NCI-H524 treated with DMSO at 0.1 percent for 48 hours (cell line): ENCODE measurements around the gene ADM.

Experiments used
- DNase-seq: peaks from one replicate; lab custom pipeline; 2025; lab: John Stamatoyannopoulos, UW

ADM gene

DNA sequence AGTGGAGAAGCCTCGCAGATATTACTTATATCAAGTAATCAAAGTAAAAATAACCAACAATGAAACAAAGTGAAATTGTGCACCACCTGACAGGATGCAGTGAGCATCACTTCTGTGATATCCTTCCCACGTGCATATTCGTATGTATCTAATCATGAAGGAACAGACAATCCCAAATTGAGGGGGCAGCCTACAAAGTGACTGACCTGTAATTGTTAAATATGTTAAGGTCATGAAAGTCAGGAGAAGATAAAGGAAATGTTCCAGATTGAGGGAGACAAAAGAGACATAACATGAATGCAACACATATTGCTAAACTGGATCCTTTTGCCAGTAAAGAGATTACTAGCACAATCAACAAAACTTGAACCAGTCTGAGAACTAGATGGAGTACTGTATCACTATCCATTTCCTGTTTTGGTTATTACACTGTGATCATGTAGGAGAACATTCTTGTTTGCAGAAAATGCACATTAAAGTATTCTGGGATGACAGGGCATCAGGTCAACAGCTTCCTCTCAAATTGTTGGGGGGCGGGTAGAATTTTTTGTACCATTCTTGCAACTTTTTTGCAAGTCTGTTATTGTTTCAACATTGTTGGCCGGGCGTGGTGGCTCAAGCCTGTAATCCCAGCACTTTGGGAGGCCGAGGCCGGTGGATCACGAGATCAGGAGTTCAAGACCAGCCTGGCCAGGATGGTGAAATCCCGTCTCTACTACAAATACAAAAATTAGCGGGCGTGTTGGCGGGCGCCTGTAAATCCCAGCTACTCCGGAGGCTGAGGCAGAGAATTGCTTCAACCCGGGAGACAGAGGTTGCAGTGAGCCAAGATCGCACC, 12.9 kb upstream of the ADM start:
- no peak for DNase-seq

DNA sequence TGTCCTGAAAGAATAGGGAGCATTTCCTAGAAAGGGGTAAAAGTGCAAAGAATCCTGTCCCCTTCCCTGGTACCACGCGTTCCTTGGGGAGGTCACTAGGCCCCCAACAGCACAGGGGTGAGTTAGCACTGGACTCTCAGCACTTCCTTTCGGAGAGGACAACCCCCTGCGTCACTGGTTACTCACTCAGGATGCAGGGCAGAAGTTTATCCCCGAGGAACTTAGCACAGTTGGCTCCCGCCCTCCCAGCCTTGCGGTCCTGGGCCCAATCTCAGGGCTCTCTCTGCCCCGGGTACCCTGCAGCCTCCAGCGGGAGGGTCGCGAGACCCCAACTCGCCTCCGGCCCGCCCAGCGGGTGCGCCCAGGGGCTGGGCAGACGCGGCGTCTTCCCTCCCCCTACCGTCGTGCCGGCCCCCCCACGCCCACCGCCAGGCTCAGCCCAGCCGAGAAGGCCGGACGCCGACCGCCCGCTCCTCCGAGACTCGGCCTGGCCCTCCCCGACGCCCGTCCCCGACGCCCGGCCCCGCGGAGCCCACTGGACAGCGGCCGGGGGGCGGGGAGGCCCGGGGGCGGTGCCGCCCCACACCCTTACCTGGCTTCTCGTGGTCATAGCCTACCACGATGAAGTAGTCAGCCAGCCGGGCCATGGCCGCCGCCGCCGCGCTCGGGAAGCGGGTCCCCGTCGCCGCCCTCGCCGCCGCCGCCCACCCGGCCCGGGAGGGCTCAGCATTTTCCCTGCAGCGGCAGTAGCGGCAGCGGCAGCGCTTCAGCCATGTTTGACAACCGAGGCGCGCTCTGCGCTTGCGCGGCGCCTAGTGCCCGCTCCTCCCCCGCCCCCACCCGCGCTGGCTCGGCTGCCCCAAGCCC, 11.2 kb upstream of the ADM start, which contains the start of gene SBF2:
TSS of gene SBF2 (minus strand) at position 797 of the 867 bp plus-strand sequence. CDS start at position 647, 150 bp downstream.
- DNase-seq: no peak

DNA sequence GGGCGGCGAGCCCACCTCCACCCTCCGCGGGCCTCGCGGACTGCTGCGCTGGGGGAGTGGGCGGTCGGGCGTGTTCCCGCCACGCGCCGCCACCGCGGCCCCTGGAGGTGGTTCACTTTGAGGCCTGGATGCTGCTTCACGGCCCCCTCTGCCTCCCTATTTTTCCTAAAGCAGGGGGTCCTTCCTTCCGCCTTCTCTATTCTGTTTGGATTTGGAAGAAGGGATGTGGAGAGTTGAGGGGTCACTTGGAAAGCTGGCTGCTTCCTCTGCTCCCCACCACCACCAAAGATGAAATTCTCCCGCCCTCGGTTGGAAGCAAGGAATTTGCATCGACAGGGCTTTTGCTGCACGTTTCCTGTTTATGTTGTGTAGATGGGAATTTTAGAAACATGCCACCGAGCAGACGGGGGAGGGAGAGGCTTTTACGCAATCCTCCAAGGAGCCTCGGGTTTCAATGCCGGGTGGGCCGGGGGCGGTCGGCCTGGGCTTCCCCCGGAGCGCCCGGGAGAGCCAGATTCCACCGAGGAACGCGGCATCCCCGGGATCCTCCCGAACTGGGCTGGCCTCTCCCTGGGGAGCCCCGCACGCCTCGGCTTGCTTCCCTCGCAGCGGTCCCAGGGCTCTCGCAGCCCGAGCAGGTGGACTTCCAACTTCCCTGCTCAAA, 10.5 kb upstream of the ADM start:
- no peak for DNase-seq

DNA sequence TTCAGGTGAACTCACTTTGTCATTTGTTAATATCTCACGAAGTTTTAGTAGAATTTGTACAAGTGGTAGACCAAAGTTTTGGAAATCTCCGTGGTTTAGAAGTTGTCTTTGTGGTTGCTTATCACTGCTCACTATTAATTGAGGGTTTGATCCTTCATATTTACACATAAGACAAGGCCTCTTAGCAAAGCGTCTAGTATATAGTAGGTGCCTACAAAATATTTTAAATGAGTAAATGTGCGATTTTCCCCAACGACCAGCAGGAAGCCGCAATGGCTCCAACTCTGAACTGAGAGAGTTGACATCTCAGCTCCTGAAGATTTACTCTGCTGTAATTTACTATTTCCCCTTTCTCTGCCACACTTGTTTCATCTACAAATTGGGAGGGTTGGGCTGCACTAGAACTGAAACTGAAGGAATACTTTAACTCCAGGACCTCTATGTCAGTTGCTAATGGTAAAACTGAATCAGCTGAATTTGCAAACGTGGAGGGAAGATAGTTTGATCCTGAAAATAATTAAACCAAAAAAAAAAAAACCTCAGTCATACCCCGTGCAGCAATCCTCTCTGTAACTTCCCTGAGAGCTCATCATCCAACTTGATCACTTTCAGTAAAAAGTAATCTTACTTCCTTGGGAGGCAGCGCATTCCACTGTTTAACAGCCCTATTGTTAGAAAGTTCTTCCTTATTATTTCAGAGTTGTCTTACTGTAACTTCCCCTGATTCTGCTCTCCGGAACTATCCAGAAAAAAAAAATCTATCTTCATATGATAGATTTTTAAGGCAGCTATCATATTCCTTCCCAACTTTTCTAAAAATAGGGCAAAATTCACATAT, 9.6 kb upstream of the ADM start:
- no peak for DNase-seq

DNA sequence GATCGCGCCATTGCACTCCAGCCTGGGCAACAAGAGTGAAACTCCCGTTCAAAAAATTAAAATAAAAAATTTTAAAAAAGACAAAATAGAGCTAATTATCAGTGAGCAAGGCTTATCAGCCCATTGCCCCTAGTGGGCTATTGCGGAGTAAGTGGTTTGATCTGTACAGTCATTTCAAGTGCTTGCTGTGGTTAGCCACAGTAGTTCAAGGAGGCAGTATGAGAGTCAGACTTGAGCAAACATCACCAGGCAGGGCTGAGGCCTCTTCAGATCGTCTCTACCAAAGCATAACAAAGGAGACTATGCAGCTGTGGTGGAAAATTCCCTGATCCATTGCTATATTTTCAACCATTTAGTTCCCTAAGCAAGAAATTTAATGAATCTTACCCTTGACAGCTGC, 6.5 kb upstream of the ADM start:
- DNase-seq: no peak

DNA sequence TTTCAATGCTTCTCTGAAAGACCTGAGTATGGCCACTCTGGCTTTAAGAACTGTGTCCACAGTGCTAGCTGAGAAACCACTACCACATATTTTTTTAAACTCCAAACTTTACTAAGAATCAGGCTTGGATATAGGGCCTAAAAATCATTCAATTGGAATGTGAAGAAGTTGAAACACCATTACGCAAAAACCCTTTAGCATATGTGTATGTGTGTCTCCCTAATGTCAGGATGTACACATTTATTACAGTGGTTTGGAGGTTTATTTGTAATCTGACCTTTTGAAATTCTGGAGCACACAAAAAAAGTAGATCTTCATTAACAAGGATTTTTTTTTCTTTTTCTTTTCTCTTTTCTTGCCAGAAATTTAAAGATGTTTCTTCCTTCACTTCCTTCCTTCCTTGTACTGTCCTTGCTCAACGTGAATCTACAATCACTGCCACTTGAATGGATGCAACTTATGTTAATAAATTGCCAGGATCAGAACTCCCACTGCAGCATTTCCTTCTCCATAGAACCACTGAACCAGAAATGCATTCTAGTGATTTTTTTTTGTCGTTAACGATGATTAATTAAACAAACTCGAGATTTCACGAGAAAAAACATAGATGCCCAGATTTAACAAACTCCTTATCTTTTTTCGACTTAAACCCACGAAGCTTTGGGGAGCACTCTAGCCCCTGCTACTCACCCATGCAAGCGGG, 3.1 kb upstream of the ADM start:
- no peak for DNase-seq

DNA sequence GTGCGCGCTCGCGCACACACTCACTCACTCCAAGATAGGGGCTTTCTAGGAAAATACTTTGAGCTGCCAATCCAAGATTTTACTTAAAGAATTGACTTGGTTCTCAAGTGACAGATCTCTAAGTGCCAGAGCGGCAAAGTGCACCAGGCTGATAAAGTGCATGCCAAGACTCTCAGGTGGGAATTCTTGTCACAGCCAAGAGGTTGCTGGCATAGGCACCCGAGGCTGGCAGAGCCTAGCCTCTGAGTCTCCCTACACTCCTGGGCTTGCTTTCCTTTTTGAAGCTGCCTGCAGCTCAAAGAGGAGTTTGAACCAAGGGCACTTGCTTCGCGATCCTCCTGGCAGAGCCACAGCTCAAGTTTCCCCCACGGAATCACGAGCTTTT, 2.5 kb upstream of the ADM start:
- no peak for DNase-seq

DNA sequence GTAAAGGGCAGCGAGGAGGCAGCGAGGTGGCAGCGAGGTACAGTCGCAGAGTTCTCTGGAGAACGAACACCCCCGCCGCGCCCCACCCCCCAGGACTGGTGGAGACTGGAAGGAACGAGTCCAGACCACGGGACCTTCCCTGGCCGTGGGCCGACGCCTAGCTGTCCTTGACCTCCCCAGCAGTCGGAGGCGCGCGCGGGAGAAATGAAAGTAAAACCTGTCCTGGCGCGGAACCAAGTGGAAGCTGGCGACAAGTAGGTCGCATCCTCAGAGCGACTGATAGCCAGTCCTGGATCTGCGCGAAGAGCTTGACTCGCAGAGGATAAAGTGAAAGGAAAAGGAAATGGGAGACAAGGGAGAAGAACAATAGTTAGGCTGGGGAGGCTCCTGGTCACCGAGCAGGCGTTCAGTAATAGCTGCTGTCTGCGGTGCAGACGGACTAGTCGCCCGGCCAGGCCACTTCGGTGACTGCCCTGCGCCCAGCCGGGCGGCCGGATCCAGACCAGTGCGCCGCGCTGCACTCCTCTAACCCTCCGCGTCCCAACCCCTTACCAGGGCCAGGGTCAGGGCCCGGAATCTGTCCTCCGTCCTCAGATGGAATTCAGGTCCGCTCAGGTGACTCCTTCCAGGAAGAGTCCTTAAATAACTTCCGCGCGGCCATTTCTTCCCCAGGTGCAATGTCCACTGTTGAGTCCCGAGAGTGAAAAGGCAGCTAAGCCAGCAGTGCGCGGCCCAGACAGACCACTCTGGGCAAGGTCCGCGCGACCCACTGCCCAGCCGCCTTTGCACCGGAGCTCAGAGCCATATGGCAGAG, 1.9 kb upstream of the ADM start:
- no peak for DNase-seq

DNA sequence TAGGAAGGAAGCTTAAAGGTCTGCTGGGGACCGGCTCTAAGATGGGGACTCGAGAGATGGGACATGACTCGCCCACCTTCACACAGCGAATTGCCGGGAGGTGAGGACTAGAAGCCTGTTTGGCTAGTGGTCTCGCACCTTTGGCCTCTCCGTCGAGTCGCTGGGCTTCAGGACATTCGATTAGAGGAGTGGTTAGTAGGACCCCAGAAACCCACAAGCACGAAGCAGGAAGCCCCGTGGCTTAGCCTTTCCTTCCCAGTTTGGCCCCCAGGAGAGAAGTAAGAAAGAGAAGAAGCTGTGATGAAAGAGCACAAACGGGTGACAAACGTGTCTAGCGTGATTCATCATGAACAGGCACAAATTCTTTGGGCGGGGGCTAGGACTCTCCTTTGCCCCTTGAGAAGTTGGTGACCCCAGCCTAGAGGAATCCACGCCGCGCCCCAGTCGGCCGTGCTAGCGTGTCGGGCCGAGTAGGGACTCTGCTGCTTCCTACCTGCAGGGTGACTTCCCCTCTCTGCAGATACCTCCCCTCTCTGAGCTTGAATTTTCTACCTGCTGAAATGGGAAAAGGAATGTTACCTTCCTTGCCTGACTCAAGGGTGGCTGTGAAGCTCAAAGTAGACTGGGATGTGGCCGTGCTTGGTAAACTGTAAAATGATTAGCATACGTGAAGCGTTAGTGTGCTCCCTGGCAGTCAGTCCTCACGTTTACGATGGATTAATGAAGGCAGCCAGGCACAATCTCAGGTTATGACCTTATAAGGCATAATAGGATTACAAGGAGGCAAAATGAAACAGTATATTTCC, 1.1 kb upstream of the ADM start:
- no peak for DNase-seq

DNA sequence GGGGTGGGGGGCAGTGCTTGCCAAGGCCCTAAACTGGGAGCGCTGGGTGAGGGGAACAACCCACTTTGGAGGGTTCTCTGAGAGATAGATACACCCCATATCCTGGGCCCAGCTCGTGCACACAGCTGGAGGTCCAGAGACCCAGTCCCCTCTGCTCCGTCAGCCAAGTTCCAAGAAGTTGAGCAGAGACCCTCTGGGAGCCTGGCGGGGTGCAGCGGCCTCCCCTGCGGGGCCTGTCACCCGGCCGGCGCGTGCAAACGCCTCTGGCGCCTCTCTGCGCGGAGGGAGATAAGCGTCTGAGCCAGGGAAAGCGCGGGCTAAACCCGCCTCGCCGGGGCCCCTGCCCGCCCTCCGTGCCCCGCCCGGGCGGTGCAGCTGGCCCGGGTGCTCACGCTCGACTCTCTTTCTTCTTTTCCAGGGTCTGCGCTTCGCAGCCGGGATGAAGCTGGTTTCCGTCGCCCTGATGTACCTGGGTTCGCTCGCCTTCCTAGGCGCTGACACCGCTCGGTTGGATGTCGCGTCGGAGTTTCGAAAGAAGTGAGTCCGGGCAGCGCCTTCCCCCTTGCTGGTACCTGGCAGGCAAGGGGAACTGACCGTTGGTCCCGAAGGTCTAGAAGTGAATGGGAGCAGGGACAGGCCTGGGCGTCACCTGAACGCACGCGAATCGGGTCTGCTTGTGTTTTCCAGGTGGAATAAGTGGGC, 540 bp downstream of the ADM start:
- DNase-seq: no peak

DNA sequence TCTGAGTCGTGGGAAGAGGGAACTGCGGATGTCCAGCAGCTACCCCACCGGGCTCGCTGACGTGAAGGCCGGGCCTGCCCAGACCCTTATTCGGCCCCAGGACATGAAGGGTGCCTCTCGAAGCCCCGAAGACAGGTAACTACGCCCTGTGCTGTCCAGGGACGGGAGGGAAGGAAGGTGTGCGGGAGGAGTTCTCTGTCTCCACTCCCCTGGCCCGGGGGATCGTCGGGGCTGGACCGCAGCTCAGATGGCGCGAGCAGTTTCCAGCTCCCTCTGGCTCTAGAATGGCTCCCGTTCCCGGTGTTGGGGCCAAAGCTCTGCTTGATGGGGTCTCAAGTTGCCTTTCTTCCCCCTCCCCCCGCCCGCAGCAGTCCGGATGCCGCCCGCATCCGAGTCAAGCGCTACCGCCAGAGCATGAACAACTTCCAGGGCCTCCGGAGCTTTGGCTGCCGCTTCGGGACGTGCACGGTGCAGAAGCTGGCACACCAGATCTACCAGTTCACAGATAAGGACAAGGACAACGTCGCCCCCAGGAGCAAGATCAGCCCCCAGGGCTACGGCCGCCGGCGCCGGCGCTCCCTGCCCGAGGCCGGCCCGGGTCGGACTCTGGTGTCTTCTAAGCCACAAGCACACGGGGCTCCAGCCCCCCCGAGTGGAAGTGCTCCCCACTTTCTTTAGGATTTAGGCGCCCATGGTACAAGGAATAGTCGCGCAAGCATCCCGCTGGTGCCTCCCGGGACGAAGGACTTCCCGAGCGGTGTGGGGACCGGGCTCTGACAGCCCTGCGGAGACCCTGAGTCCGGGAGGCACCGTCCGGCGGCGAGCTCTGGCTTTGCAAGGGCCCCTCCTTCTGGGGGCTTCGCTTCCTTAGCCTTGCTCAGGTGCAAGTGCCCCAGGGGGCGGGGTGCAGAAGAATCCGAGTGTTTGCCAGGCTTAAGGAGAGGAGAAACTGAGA, 1.4 kb downstream of the ADM start:
- no peak for DNase-seq

DNA sequence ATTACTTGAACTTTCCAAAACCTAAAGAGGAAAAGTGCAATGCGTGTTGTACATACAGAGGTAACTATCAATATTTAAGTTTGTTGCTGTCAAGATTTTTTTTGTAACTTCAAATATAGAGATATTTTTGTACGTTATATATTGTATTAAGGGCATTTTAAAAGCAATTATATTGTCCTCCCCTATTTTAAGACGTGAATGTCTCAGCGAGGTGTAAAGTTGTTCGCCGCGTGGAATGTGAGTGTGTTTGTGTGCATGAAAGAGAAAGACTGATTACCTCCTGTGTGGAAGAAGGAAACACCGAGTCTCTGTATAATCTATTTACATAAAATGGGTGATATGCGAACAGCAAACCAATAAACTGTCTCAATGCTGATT, 2.1 kb downstream of the ADM start:
- DNase-seq: no peak

DNA sequence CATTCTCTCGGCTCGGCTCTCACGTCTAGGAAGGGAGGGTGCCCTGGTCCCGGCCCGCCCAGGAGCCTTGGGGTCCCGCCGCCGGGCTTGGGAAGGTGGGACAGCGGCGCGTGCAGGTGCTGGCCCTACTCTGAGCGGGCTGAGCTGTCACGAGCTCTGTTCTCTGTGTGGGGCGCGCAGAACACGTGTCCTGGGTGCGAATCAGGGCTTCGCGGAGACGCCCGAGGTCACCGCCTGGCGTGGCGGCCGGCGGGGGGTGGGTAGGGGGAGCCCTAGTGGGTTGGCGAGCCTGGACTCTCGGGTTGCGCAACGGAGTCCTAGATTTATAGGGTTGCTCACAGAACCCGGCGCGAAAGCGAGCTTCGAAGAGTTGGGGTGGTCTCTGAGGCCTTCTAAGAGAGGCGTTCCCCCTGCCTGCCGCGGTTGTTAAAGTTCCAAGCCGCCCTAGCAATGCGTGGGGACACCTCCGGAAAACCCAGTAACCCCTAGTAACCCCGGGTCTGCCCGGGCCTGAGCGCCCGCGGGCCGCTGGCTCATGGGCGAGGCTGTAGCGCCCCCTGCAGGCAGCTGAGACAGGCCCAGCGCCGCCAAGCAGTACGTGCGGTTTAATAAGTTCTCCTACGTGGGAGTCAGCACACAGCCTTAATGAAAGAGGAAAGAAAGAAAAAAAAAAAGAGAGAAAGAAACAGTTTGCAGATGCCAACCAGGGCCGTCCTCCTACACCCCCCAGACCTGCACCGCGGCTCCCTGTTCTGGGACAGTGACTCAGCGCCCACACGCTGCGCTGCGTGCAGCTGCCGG, 2.7 kb downstream of the ADM start:
- no peak for DNase-seq

DNA sequence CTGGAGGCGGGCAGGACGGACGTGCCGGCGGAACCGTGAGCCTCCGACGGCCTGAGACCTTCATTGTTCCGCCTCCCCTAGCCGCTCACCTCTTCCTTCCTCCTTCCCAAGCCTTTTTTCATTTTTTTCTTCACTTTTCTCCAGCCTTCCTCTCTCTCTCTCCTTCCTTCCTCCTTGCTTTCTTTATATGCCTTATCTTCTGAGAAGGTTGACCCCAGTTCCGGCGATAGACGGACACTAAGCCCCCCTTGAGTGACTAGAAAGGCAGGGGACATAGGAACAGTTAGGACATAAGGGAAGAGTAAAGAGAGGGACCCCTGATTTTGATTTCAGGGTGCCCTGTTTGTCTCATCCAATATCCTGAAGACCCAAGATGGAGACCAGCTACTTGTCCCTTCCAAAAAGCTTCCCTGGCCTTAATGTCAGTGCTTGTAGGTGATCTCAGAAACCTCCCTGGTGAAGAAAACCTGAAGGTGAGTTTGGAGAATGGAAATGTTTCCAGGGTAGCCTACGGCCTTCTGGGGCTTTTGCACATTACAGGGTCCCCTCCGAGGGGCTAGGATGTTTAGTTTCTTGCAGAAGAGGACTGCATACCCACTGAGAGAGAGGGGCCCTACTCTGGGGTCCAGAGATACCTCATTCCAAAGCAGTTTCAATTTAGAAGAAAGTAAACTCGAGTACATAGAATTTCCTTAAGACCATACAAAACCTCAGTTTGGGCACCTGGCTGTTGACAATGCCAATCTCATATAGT, 3.5 kb downstream of the ADM start:
- DNase-seq: no peak

DNA sequence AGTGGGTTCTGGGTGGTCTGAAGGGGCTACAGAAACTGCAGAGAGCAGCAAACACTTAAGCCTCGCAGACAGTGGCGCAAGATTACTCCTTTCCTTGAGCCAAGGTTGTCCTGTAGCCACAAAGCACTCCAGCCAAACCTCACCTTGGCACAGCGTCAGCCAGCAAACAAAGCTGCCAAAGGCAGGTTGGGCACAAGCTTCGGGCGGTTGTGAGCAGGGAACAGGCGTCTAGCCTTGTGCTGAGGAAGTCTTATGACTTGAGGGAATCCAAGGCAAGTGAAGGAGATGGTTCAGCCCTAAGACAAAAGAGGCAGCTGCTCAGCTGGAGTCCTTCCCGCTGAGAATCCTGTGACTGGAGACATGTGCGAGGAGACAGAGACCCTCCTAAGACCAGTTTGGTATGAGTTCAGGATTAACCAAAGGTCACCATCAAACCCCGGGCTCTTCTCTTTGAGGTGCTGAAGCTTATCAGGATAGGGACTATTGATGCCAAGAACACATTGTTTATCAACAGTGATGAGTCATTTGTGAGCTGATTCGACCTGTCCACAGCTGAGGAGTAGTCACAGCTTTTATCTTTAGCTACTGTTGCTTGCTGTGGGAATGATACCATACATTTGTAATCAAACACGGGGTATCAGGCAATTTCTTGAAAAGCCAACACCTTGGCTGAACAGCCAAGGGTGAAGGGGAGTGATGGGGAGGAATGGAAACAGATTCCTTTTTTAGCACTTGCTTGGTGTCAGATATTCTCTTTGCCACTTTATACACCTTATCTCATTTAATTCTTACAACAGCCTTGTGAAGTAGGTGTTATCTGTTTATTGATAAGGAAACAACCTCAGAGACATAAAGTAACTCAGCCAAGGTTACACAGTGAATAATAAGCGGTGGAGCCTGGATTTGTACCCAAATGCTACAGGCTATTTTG, 4.6 kb downstream of the ADM start:
- no peak for DNase-seq
